RWPE2 (cell line): ENCODE measurements around the gene HOXD1.

Experiments
- ATAC-seq: fragments of 200-7000 bp; cut with Tn5 transposase; 3 replicates; pipeline ENCODE4 v1.9.1; 2021; ENCODE audit warnings: low read depth
- DNase-seq: peaks from one replicate; pipeline ENCODE4 v3.0.0-alpha.2; 2020; ENCODE audit warnings: low spot score
- H3K27ac ChIP-seq: fragments of 450-650 bp; 2 replicates; pipeline ENCODE4 v1.5.1; 2017; ENCODE audit warnings: mild to moderate bottlenecking; ENCODE audit not compliant: poor library complexity, severe bottlenecking
- H3K27me3 ChIP-seq: fragments of 250-450 bp; sonication (Bioruptor Pico); 2 replicates; pipeline ENCODE4 v1.5.1; 2021; ENCODE audit warnings: mild to moderate bottlenecking, moderate library complexity; ENCODE audit not compliant: insufficient read depth, poor library complexity, severe bottlenecking
- H3K36me3 ChIP-seq: fragments of 250-450 bp; sonication (Bioruptor Pico); 2 replicates; pipeline ENCODE4 v1.5.1; 2020; ENCODE audit warnings: low read depth, mild to moderate bottlenecking, moderate library complexity
- H3K4me1 ChIP-seq: fragments of 250-450 bp; sonication (Bioruptor Pico); 2 replicates; pipeline ENCODE4 v1.5.1; 2021; ENCODE audit warnings: mild to moderate bottlenecking, moderate library complexity; ENCODE audit not compliant: insufficient read depth, poor library complexity, severe bottlenecking
- H3K4me3 ChIP-seq: fragments of 250-450 bp; sonication (Bioruptor Pico); 2 replicates; pipeline ENCODE4 v1.5.1; 2021; ENCODE audit warnings: mild to moderate bottlenecking, moderate library complexity; ENCODE audit not compliant: severe bottlenecking
- H3K9me3 ChIP-seq: fragments of 250-450 bp; sonication (Bioruptor Pico); 2 replicates; pipeline ENCODE4 v1.5.1; 2021; ENCODE audit warnings: mild to moderate bottlenecking, moderate library complexity; ENCODE audit not compliant: severe bottlenecking
- CTCF ChIP-seq: fragments of 450-650 bp; IDR thresholded peaks from one replicate; pipeline ENCODE4 v1.5.1; 2017; ENCODE audit warnings: mild to moderate bottlenecking, moderate library complexity; ENCODE audit not compliant: poor library complexity, severe bottlenecking

Gene HOXD1

GRCh38 chr2:176227874-176228273 lies 39.4 kb downstream of the HOXD1 start:
- Histone ChIP-seq H3K9me3 (no peaks in the 10 kb centered on the region), H3K36me3 (no peaks in the 10 kb centered on the region), H3K4me3 (no peak overlapping the region), H3K4me1 (no peaks in the 10 kb centered on the region), H3K27ac (no peak overlapping the region), H3K27me3 (no peaks in the 10 kb centered on the region)
- TF ChIP-seq CTCF: no peak
- no peak for DNase-seq
- ATAC-seq: no peak

- no peak for DNase-seq
- H3K4me1 ChIP-seq: no peaks in the 10 kb centered on the region
- no peak overlapping the region for H3K4me3 ChIP-seq
- no peaks in the 10 kb centered on the region for H3K36me3 ChIP-seq
- no peak overlapping the region for H3K27ac ChIP-seq
- H3K9me3 ChIP-seq: no peaks in the 10 kb centered on the region
- H3K27me3 ChIP-seq: no peaks in the 10 kb centered on the region
- no peak for ATAC-seq
- no peak for TF ChIP-seq CTCF
These were observed 45.7 kb downstream of the HOXD1 start for GRCh38 chr2:176234156-176234555.

- TF ChIP-seq CTCF: no peak
- DNase-seq: no peak
- no peak overlapping the region for H3K27ac ChIP-seq
- no peaks in the 10 kb centered on the region for H3K36me3 ChIP-seq
- no peaks in the 10 kb centered on the region for H3K4me1 ChIP-seq
- no peak overlapping the region for H3K4me3 ChIP-seq
- no peaks in the 10 kb centered on the region for H3K27me3 ChIP-seq
- H3K9me3 ChIP-seq: no peaks in the 10 kb centered on the region
- ATAC-seq: no peak
These were observed 46.5 kb downstream of the HOXD1 start for GRCh38 chr2:176234940-176235339.

- no peak for ATAC-seq
- no peaks in the 10 kb centered on the region for H3K4me1 ChIP-seq
- no peaks in the 10 kb centered on the region for H3K36me3 ChIP-seq
- no peaks in the 10 kb centered on the region for H3K27me3 ChIP-seq
- no peak overlapping the region for H3K27ac ChIP-seq
- H3K9me3 ChIP-seq: no peaks in the 10 kb centered on the region
- no peak for TF ChIP-seq CTCF
- DNase-seq: no peak
- no peak overlapping the region for H3K4me3 ChIP-seq
These were observed 49.0 kb downstream of the HOXD1 start for GRCh38 chr2:176237456-176237855.

- H3K27ac ChIP-seq: no peak overlapping the region
- H3K9me3 ChIP-seq: no peaks in the 10 kb centered on the region
- no peaks in the 10 kb centered on the region for H3K36me3 ChIP-seq
- H3K27me3 ChIP-seq: no peaks in the 10 kb centered on the region
- no peak for DNase-seq
- TF ChIP-seq CTCF: no peak
- no peak overlapping the region for H3K4me3 ChIP-seq
- H3K4me1 ChIP-seq: no peaks in the 10 kb centered on the region
- ATAC-seq: no peak
These were observed 50.6 kb downstream of the HOXD1 start for GRCh38 chr2:176239031-176239430.
